Mesothelial cell of epicardium (in vitro differentiated cells): ENCODE results near the gene METTL17. TPM values are rescaled to one million over a fixed set of nuclear protein-coding genes. Genes with fewer than 3 reads are reported as not detected.
"Not testable (repeated sequence)": the region's sequence is repeated elsewhere in the genome, so short reads cannot be mapped to it uniquely, and the experiment has no call there.

Source experiments
- DNase-seq, 2 experiments: peaks; one replicate each; pipeline ENCODE4 v3.0.0; 2021; ENCODE audit warnings: low spot score in 2 of 2; ENCODE audit not compliant: unreplicated experiment in 2 of 2
- H3K27ac Mint-ChIP-seq: 2 replicates; pipeline ENCODE4 v1.8.0; 2021; ENCODE audit warnings: mixed read lengths
- H3K27me3 Mint-ChIP-seq: 2 replicates; pipeline ENCODE4 v1.8.0; 2021; ENCODE audit warnings: low read depth, mixed read lengths
- H3K36me3 Mint-ChIP-seq: 2 replicates; pipeline ENCODE4 v1.8.0; 2021; ENCODE audit warnings: mixed read lengths
- H3K4me1 Mint-ChIP-seq: 2 replicates; pipeline ENCODE4 v1.8.0; 2021; ENCODE audit warnings: mixed read lengths
- H3K4me3 Mint-ChIP-seq: 2 replicates; pipeline ENCODE4 v1.8.0; 2021; ENCODE audit warnings: mild to moderate bottlenecking, moderate library complexity, mixed read lengths
- H3K9me3 Mint-ChIP-seq: 2 replicates; pipeline ENCODE4 v1.8.0; 2021; ENCODE audit warnings: mixed read lengths
- CTCF ChIP-seq: fragments of 200-600 bp; sonication (generic); IDR thresholded peaks from one replicate; pipeline ENCODE4 v1.5.0; 2021; ENCODE audit warnings: antibody characterized with exemption; ENCODE audit not compliant: unreplicated experiment
- total RNA-seq: library from RNA; stranded (reverse); gene quantifications from 3 replicates; pipeline ENCODE4 v1.2.1, GENCODE V29; 2021

Gene METTL17
- total RNA-seq, 1 donor from 2014 or later: 72.4 TPM

- Mint-ChIP-seq H3K36me3 (no peaks in the 10 kb centered on the region), H3K27me3 (no peaks in the 10 kb centered on the region), H3K9me3 (no peaks in the 10 kb centered on the region), H3K4me3 (no peak overlapping the region), H3K27ac (no peak overlapping the region), H3K4me1 (no peaks in the 10 kb centered on the region)
- DNase-seq: no peak
- no peak for TF ChIP-seq CTCF
These were observed 8.9 kb upstream of the METTL17 start for GRCh38 chr14:20980906-20981305.

GRCh38 chr14:20982646-20983369 lies 7.0 kb upstream of the METTL17 start:
- Mint-ChIP-seq H3K9me3 (no peaks in the 10 kb centered on the region), H3K27me3 (no peaks in the 10 kb centered on the region), H3K4me1 (no peaks in the 10 kb centered on the region), H3K36me3 (no peaks in the 10 kb centered on the region), H3K27ac (no peak overlapping the region), H3K4me3 (no peak overlapping the region)
- DNase-seq: no peak
- no peak for TF ChIP-seq CTCF

GRCh38 chr14:20985650-20986049 lies 4.1 kb upstream of the METTL17 start:
- H3K9me3 Mint-ChIP-seq, H3K27ac Mint-ChIP-seq: not testable (repeated sequence)
- H3K4me1 Mint-ChIP-seq: peaks cover 13% of the 10 kb centered on the region

GRCh38 chr14:20986811-20987210 lies 3.0 kb upstream of the METTL17 start:
- Mint-ChIP-seq H3K4me3 (no peak overlapping the region), H3K27me3 (no peaks in the 10 kb centered on the region), H3K36me3 (peaks cover 4% of the 10 kb centered on the region), H3K4me1 (peaks cover 18% of the 10 kb centered on the region), H3K27ac (no peak overlapping the region), H3K9me3 (no peaks in the 10 kb centered on the region)
- DNase-seq: no peak
- no peak for TF ChIP-seq CTCF

More at GRCh38 chr14:20985650-20986049, 4.1 kb upstream of the METTL17 start:
- not testable (repeated sequence) for H3K4me3 Mint-ChIP-seq, DNase-seq, H3K36me3 Mint-ChIP-seq, H3K27me3 Mint-ChIP-seq

GRCh38 chr14:20988717-20989470 lies 886 bp upstream of the METTL17 start:
- Mint-ChIP-seq H3K4me3 (peak overlapping the region; percentile 30), H3K36me3 (peaks cover 12% of the 10 kb centered on the region), H3K9me3 (no peaks in the 10 kb centered on the region), H3K27me3 (no peaks in the 10 kb centered on the region), H3K4me1 (peaks cover 20% of the 10 kb centered on the region), H3K27ac (peak overlapping the region; percentile 85)
- no peak for DNase-seq
- no peak for TF ChIP-seq CTCF

GRCh38 chr14:20989471-20989786 lies 351 bp upstream of the METTL17 start:
- Mint-ChIP-seq H3K36me3 (peaks cover 15% of the 10 kb centered on the region), H3K4me3 (peak overlapping the region; percentile 93), H3K4me1 (peaks cover 20% of the 10 kb centered on the region), H3K27ac (peak overlapping the region; percentile 98), H3K9me3 (no peaks in the 10 kb centered on the region), H3K27me3 (no peaks in the 10 kb centered on the region)
- DNase-seq: no peak
- TF ChIP-seq CTCF: no peak
